HEK293 (cell line): Measurements from ENCODE around the gene NCBP2.

Experiments
- CTCF ChIP-seq: fragments of 450-650 bp; formaldehyde crosslinking; IDR thresholded peaks from 2 replicates; pipeline ENCODE4 v1.5.1; 2016; ENCODE audit warnings: missing biosample characterization, missing genetic modification characterization
- HIC1 ChIP-seq: fragments of 450-650 bp; formaldehyde crosslinking; IDR thresholded peaks from 2 replicates; pipeline ENCODE4 v1.5.1; 2016; ENCODE audit warnings: missing biosample characterization, missing genetic modification characterization
- KLF1 ChIP-seq: fragments of 450-650 bp; formaldehyde crosslinking; IDR thresholded peaks from 2 replicates; pipeline ENCODE4 v1.5.1; 2016; ENCODE audit warnings: missing biosample characterization, missing genetic modification characterization
- KLF16 ChIP-seq: fragments of 450-650 bp; formaldehyde crosslinking; IDR thresholded peaks from 2 replicates; pipeline ENCODE4 v1.5.1; 2017; ENCODE audit warnings: missing biosample characterization, missing genetic modification characterization
- PRDM6 ChIP-seq: fragments of 450-650 bp; formaldehyde crosslinking; IDR thresholded peaks from 2 replicates; pipeline ENCODE4 v1.5.1; 2017; ENCODE audit warnings: missing biosample characterization, missing genetic modification characterization
- ZNF121 ChIP-seq: fragments of 450-650 bp; formaldehyde crosslinking; IDR thresholded peaks from 2 replicates; pipeline ENCODE4 v1.5.1; 2016; ENCODE audit warnings: missing biosample characterization, missing genetic modification characterization
- ZNF274 ChIP-seq, 2 experiments: fragments of 200-500 bp in 1 of 2; fragments of 450-650 bp in 1 of 2; sonication (Bioruptor generic) in 1 of 2; formaldehyde crosslinking in 1 of 2; IDR thresholded peaks; 2 replicates each; pipeline versions ENCODE4 v1.5.1 to v1.6.1; 2014 to 2016; ENCODE audit warnings: borderline replicate concordance in 1 of 2, inconsistent platforms in 1 of 2, low read length in 1 of 2, missing biosample characterization in 1 of 2, missing genetic modification characterization in 1 of 2
- ZNF555 ChIP-seq: fragments of 450-650 bp; formaldehyde crosslinking; conservative IDR thresholded peaks from 2 replicates; pipeline ENCODE4 v1.5.1; 2017; ENCODE audit warnings: missing biosample characterization, mild to moderate bottlenecking, missing genetic modification characterization, inconsistent platforms
- ZNF76 ChIP-seq: fragments of 450-650 bp; formaldehyde crosslinking; IDR thresholded peaks from 2 replicates; pipeline ENCODE4; 2016; ENCODE audit warnings: low read depth, missing biosample characterization, missing genetic modification characterization, borderline replicate concordance
- TF ChIP-seq, protein P1 (sequence below): fragments of 450-650 bp; formaldehyde crosslinking; IDR thresholded peaks from 2 replicates; pipeline ENCODE4 v1.5.1; 2016; ENCODE audit warnings: missing biosample characterization, missing genetic modification characterization

- TF ChIP-seq PRDM6 (tag by site-specific recombination), result no peak
- TF ChIP-seq KLF16, result no peak
- no peak for TF ChIP-seq ZNF274 (IDR thresholded peaks at IDR 0.05; ENCODE audit: low read length)
- no peak for TF ChIP-seq ZNF274 (tag by site-specific recombination; IDR thresholded peaks at IDR 0.05; ENCODE audit: borderline replicate concordance)
- no peak for TF ChIP-seq CTCF
- no peak for TF ChIP-seq ZNF76 (tag by site-specific recombination)
- no peak for TF ChIP-seq KLF1 (tag by site-specific recombination)
- TF ChIP-seq ZNF555 (tag by site-specific recombination), result no peak
- TF ChIP-seq HIC1 (tag by site-specific recombination), result no peak
- TF ChIP-seq ZNF121 (tag by site-specific recombination), result no peak
- TF ChIP-seq, protein P1, sequence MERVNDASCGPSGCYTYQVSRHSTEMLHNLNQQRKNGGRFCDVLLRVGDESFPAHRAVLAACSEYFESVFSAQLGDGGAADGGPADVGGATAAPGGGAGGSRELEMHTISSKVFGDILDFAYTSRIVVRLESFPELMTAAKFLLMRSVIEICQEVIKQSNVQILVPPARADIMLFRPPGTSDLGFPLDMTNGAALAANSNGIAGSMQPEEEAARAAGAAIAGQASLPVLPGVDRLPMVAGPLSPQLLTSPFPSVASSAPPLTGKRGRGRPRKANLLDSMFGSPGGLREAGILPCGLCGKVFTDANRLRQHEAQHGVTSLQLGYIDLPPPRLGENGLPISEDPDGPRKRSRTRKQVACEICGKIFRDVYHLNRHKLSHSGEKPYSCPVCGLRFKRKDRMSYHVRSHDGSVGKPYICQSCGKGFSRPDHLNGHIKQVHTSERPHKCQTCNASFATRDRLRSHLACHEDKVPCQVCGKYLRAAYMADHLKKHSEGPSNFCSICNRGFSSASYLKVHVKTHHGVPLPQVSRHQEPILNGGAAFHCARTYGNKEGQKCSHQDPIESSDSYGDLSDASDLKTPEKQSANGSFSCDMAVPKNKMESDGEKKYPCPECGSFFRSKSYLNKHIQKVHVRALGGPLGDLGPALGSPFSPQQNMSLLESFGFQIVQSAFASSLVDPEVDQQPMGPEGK (tag by site-specific recombination), result no peak
Observed at GRCh38 chr3:196931157-196931556, 11.2 kb downstream of the NCBP2 start.
